K562 (cell line): ENCODE measurements around the gene FHIT. TPM values are rescaled to one million over a fixed set of nuclear protein-coding genes. Genes with fewer than 3 reads are reported as not detected.

Experiments
- ATAC-seq: fragments of 200-7000 bp; cut with Tn5 transposase; 3 replicates; pipeline ENCODE4 v1.9.1; 2020; ENCODE audit warnings: moderate library complexity
- BruUV-seq: library from RNA; stranded (reverse); fragments of 400-500 nt; replicated peaks from 2 replicates; lab custom pipeline; 2021; lab: Mats Ljungman, UMichigan
- CTCF ChIA-PET: fragments of 300-600 bp; formaldehyde crosslinking; extraction: SDS; loops from one replicate; lab custom pipeline; 2021; ENCODE audit warnings: low intra/inter-chr PET ratio; lab: Yijun Ruan, JAX
- POLR2A ChIA-PET: fragments of 300-600, 350-650 bp; sonication (Branson Sonifier 250); formaldehyde crosslinking; extraction: SDS; loops from one replicate; lab custom pipeline; 2021; ENCODE audit warnings: antibody characterized with exemption, inconsistent platforms; lab: Yijun Ruan, JAX
- DNase-seq, 4 experiments: peaks; one replicate each; pipeline versions ENCODE4 v3.0.0 to v3.0.0-alpha.2; 2011 to 2018; ENCODE audit warnings: low spot score in 3 of 4, mixed read lengths in 3 of 4; ENCODE audit errors: extremely low read depth in 1 of 4
- FAIRE-seq: peaks from 2 replicates; lab custom pipeline; 2011; peaks lifted over from hg19 to GRCh38; lab: Jason Lieb, UNC
- H2AFZ ChIP-seq: 2 replicates; pipeline ENCODE4 v1.6.0; 2011; ENCODE audit warnings: low read depth, low read length, control low read depth, inconsistent platforms
- H3K27ac ChIP-seq: fragments of 200-600 bp; 3 replicates; pipeline ENCODE4 v1.8.0; 2011; ENCODE audit warnings: low read depth, mild to moderate bottlenecking, control low read depth, inconsistent platforms, low read length, moderate library complexity, mixed read lengths; ENCODE audit errors: extremely low read depth
- H3K27me3 ChIP-seq, 2 experiments: fragments of 300-600 bp in 1 of 2; 2 replicates in 1 of 2; 3 replicates in 1 of 2; pipeline versions ENCODE4 v1.6.0 to v1.8.0; 2011; ENCODE audit warnings: inconsistent platforms in 2 of 2, low read length in 2 of 2, mild to moderate bottlenecking in 1 of 2, mixed read lengths in 1 of 2, moderate library complexity in 1 of 2; ENCODE audit not compliant: control insufficient read depth in 2 of 2, insufficient read depth in 2 of 2
- H3K36me3 ChIP-seq: fragments of 300-600 bp; 3 replicates; pipeline ENCODE4 v1.8.0; 2011; ENCODE audit warnings: mild to moderate bottlenecking, low read length, inconsistent platforms; ENCODE audit not compliant: control insufficient read depth, insufficient read depth
- H3K4me1 ChIP-seq, 2 experiments: fragments of 200-600 bp in 1 of 2; replicated peaks in 1 of 2; 2 replicates in 1 of 2; 3 replicates in 1 of 2; pipeline versions ENCODE4 v1.5.1 to v1.8.0; 2011; ENCODE audit warnings: inconsistent platforms in 2 of 2, low read length in 2 of 2, mild to moderate bottlenecking in 1 of 2, mixed read lengths in 1 of 2, moderate library complexity in 1 of 2; ENCODE audit not compliant: control insufficient read depth in 2 of 2, insufficient read depth in 2 of 2
- H3K4me2 ChIP-seq: 2 replicates; pipeline ENCODE4 v1.6.1; 2011; ENCODE audit warnings: low read length, control low read depth, inconsistent platforms, mixed read lengths; ENCODE audit not compliant: insufficient read depth
- H3K4me3 ChIP-seq: fragments of 200-600 bp; sonication (generic), shearing (Covaris generic); 2 replicates; pipeline ENCODE4 v1.5.1; 2016; ENCODE audit warnings: control low read depth, inconsistent platforms
- H3K79me2 ChIP-seq: fragments of 200-600 bp; 3 replicates; pipeline ENCODE4 v1.8.0; 2011; ENCODE audit warnings: low read length, inconsistent platforms; ENCODE audit not compliant: control insufficient read depth, insufficient read depth
- H3K9ac ChIP-seq, 2 experiments: 2 replicates each; pipeline versions ENCODE4 v1.6.0 to v1.6.1; 2011; ENCODE audit warnings: low read depth in 2 of 2, low read length in 2 of 2, control low read depth in 1 of 2, inconsistent platforms in 1 of 2, mild to moderate bottlenecking in 1 of 2, mixed read lengths in 1 of 2; ENCODE audit not compliant: insufficient read depth in 1 of 2
- H3K9me1 ChIP-seq: one replicate; pipeline ENCODE4 v1.6.0; 2011; ENCODE audit warnings: inconsistent platforms, mild to moderate bottlenecking, low read length, moderate library complexity; ENCODE audit not compliant: control insufficient read depth, insufficient read depth
- H3K9me3 ChIP-seq: replicated peaks from 2 replicates; pipeline ENCODE4 v1.5.1; 2011; ENCODE audit warnings: low read depth, low read length, inconsistent platforms; ENCODE audit not compliant: control insufficient read depth, insufficient read depth
- H4K20me1 ChIP-seq: replicated peaks from 2 replicates; pipeline ENCODE4 v1.6.1; 2011; ENCODE audit warnings: low read length, inconsistent platforms, mixed read lengths; ENCODE audit not compliant: control insufficient read depth, insufficient read depth
- BCOR ChIP-seq: fragments of 450-650 bp; IDR thresholded peaks from 2 replicates; pipeline ENCODE4 v1.6.1; 2016
- ETS2 ChIP-seq: IDR thresholded peaks from 2 replicates; pipeline ENCODE4 v1.6.1; 2016; ENCODE audit warnings: borderline replicate concordance, missing genetic modification characterization, mild to moderate bottlenecking, moderate library complexity, missing compliant biosample characterization; ENCODE audit not compliant: poor library complexity, severe bottlenecking
- HLTF ChIP-seq: fragments of 450-650 bp; IDR thresholded peaks from 2 replicates; pipeline ENCODE4 v1.6.1; 2016
- RREB1 ChIP-seq: fragments of 250-450 bp; sonication (Bioruptor Pico); IDR thresholded peaks from 2 replicates; pipeline ENCODE4 v1.4.0; 2020
- ZC3H8 ChIP-seq: fragments of 450-650 bp; IDR thresholded peaks from 2 replicates; pipeline ENCODE4 v1.6.1; 2017
- ZNF140 ChIP-seq: fragments of 250-450 bp; sonication (Bioruptor Pico); IDR thresholded peaks from 2 replicates; pipeline ENCODE4 v1.8.0; 2021; ENCODE audit warnings: moderate library complexity, mild to moderate bottlenecking, inconsistent platforms
- WGBS: fragments of 100-300 bp; shearing (Covaris generic); methylation state at CpG from one replicate; pipeline ENCODE4 v1.1.6; 2016; ENCODE audit warnings: low coverage, mixed read lengths; ENCODE audit not compliant: insufficient coverage; ENCODE audit errors: missing lambda C conversion rate; 5-methylcytosine and 5-hydroxymethylcytosine counted together
- in situ Hi-C: fragments of 300-500 bp; cut with MboI; formaldehyde crosslinking; loops from 4 replicates; pipeline ENCODE4 v1.15.0; 2018; ENCODE audit warnings: inconsistent platforms, mixed read lengths
- intact Hi-C: fragments of 100-400 bp; cut with micrococcal nuclease; formaldehyde crosslinking; loops from 2 replicates; pipeline ENCODE4 v1.14.2; 2022
- polyA plus RNA-seq, 8 experiments: library from polyadenylated mRNA; depleted of rRNA in 4 of 8; stranded (reverse) in 5 of 8; unstranded in 3 of 8; fragments of >200 nt; fragmentation: Nextera tagmentation in 2 of 8; fragmentation: Illumina TruSeq in 1 of 8; extraction: Ambion mirVana in 2 of 8; extraction: Trizol in 1 of 8; gene quantifications; 2 replicates each; pipeline versions ENCODE4 v1.2.1 to v1.2.3, GENCODE V29; 2011 to 2014; ENCODE audit warnings: inconsistent platforms in 1 of 8, missing spikeins in 1 of 8
- total RNA-seq, 7 experiments: library from RNA; depleted of rRNA in 6 of 7; stranded (reverse); fragments of >200 nt in 6 of 7; fragmentation: Illumina TruSeq in 2 of 7; extraction: Trizol in 2 of 7; gene quantifications; 2 replicates each; pipeline versions ENCODE4 v1.2.1 to v1.2.3, GENCODE V29; 2011 to 2021; ENCODE audit warnings: low replicate concordance in 1 of 7
- TF ChIP-seq, protein P1 (sequence below), 2 experiments: fragments of 450-650 bp; IDR thresholded peaks; 2 replicates each; pipeline ENCODE4 v1.6.1; 2018; ENCODE audit warnings: mild to moderate bottlenecking in 2 of 2, low read depth in 1 of 2; ENCODE audit not compliant: partially characterized antibody in 2 of 2

The FHIT gene
- total and polyA plus RNA-seq, 9 of the 15 experiments (the other 6 are each of a cell fraction or from before 2014, with no cell fraction given) = 1.7 to 9.1 (median 4.3) TPM

DNA sequence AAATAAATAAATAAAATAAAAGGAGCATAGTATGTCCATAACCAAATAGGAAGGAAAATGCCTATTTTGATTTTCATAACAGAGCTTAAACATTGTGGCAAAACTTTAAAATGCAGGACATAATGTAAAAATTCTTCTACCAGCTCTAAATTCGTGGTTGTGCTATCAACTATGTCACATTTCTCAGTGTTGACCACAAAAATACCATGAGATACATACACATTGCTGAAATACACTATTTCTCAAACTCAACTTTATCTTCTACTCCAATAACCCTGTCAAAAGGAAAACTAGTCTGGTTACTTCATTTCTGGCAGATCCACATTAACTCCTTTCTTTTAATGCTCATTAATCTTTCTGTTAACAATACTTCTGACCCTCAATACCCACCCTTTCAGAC is 523.2 kb downstream of the FHIT start:
- ChIA-PET POLR2A (no interaction called here), CTCF (no interaction called here)
- no peaks in the 10 kb centered on the region for H4K20me1 ChIP-seq
- no peaks in the 10 kb centered on the region for H3K9me1 ChIP-seq
- H3K9me3 ChIP-seq = no peaks in the 10 kb centered on the region
- no peak overlapping the region for H3K9ac ChIP-seq
- BruUV-seq = no TSS peak
- WGBS = no CpG with 5 or more reads among the region's 1 CpG
- in situ Hi-C loops (no loop called here), intact Hi-C loops (no loop called here)
- no peak overlapping the region for H3K4me3 ChIP-seq
- no peaks in the 10 kb centered on the region for H3K27me3 ChIP-seq
- ATAC-seq (no peak), DNase-seq (no peak), FAIRE-seq (no peak)
- H3K27ac ChIP-seq = no peak overlapping the region
- H3K36me3 ChIP-seq = no peaks in the 10 kb centered on the region
- H3K79me2 ChIP-seq = no peaks in the 10 kb centered on the region
- H3K4me1 ChIP-seq = no peaks in the 10 kb centered on the region
- TF ChIP-seq HLTF (no peak), BCOR (no peak), ZNF140 (CRISPR knock-in tag) (no peak), ZC3H8 (no peak), ETS2 (no peak)
- no peak overlapping the region for H2AFZ ChIP-seq
- H3K4me2 ChIP-seq = no peak overlapping the region

- FAIRE-seq = no peak
- intact Hi-C loops = no loop called here
- CTCF ChIA-PET = no interaction called here
- TF ChIP-seq RREB1 (CRISPR knock-in tag) = no peak
- TF ChIP-seq, protein P1, sequence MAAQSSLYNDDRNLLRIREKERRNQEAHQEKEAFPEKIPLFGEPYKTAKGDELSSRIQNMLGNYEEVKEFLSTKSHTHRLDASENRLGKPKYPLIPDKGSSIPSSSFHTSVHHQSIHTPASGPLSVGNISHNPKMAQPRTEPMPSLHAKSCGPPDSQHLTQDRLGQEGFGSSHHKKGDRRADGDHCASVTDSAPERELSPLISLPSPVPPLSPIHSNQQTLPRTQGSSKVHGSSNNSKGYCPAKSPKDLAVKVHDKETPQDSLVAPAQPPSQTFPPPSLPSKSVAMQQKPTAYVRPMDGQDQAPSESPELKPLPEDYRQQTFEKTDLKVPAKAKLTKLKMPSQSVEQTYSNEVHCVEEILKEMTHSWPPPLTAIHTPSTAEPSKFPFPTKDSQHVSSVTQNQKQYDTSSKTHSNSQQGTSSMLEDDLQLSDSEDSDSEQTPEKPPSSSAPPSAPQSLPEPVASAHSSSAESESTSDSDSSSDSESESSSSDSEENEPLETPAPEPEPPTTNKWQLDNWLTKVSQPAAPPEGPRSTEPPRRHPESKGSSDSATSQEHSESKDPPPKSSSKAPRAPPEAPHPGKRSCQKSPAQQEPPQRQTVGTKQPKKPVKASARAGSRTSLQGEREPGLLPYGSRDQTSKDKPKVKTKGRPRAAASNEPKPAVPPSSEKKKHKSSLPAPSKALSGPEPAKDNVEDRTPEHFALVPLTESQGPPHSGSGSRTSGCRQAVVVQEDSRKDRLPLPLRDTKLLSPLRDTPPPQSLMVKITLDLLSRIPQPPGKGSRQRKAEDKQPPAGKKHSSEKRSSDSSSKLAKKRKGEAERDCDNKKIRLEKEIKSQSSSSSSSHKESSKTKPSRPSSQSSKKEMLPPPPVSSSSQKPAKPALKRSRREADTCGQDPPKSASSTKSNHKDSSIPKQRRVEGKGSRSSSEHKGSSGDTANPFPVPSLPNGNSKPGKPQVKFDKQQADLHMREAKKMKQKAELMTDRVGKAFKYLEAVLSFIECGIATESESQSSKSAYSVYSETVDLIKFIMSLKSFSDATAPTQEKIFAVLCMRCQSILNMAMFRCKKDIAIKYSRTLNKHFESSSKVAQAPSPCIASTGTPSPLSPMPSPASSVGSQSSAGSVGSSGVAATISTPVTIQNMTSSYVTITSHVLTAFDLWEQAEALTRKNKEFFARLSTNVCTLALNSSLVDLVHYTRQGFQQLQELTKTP (IDR thresholded peaks at IDR 0.05; ENCODE audit: low read depth in 1 of 2, partially characterized antibody in 2 of 2) = no peak
These were observed 530.5 kb downstream of the FHIT start for GRCh38 chr3:60720736-60721135.

More at GRCh38 chr3:60720736-60721135, 530.5 kb downstream of the FHIT start:
- Histone ChIP-seq H3K4me3 (no peak overlapping the region), H2AFZ (no peak overlapping the region), H4K20me1 (no peaks in the 10 kb centered on the region), H3K27ac (no peak overlapping the region), H3K36me3 (no peaks in the 10 kb centered on the region), H3K9ac (no peak overlapping the region), H3K79me2 (no peaks in the 10 kb centered on the region), H3K4me2 (no peak overlapping the region), H3K9me3 (no peaks in the 10 kb centered on the region), H3K27me3 (no peaks in the 10 kb centered on the region), H3K4me1 (no peaks in the 10 kb centered on the region), H3K9me1 (no peaks in the 10 kb centered on the region)
- POLR2A ChIA-PET = no interaction called here
- in situ Hi-C loops = no loop called here
- WGBS = 0% methylated on average over 2 of the region's 2 CpGs
- ATAC-seq (no peak), DNase-seq (no peak)
- no TSS peak for BruUV-seq
